Activated T-helper 1 cell treated with Interleukin-2 at 50 U/mL for 16 hours (primary cell): ENCODE results near the gene ZIC4.

ENCODE experiments used
- DNase-seq: peaks from one replicate; pipeline ENCODE4 v3.0.0-alpha.2; 2020; ENCODE audit warnings: low read depth

The ZIC4 gene

GRCh38 chr3:147369231-147369630 lies 37.1 kb downstream of the ZIC4 start:
- DNase-seq = no peak

- DNase-seq = no peak
These were observed 37.7 kb downstream of the ZIC4 start for GRCh38 chr3:147368561-147369221.

GRCh38 chr3:147368151-147368550 lies 38.2 kb downstream of the ZIC4 start:
- no peak for DNase-seq

GRCh38 chr3:147367676-147368075 lies 38.7 kb downstream of the ZIC4 start:
- no peak for DNase-seq

- no peak for DNase-seq
These were observed 40.9 kb downstream of the ZIC4 start for GRCh38 chr3:147365196-147366115.

- DNase-seq = no peak
These were observed 41.6 kb downstream of the ZIC4 start for GRCh38 chr3:147364771-147365170.

- DNase-seq = no peak
These were observed 44.6 kb downstream of the ZIC4 start for GRCh38 chr3:147361454-147362420.

GRCh38 chr3:147360646-147361453 lies 45.5 kb downstream of the ZIC4 start:
- DNase-seq = no peak

- DNase-seq = no peak
These were observed 46.3 kb downstream of the ZIC4 start for GRCh38 chr3:147360051-147360439.

GRCh38 chr3:147359177-147360050 lies 46.9 kb downstream of the ZIC4 start:
- DNase-seq = no peak

GRCh38 chr3:147358144-147358992 lies 48.0 kb downstream of the ZIC4 start:
- DNase-seq = no peak

- no peak for DNase-seq
These were observed 49.1 kb downstream of the ZIC4 start for GRCh38 chr3:147356909-147357900.

- DNase-seq = no peak
These were observed 50.0 kb downstream of the ZIC4 start for GRCh38 chr3:147356145-147356908.

- DNase-seq = no peak
These were observed 50.6 kb downstream of the ZIC4 start for GRCh38 chr3:147355753-147356090.

GRCh38 chr3:147355084-147355752 lies 51.1 kb downstream of the ZIC4 start:
- no peak for DNase-seq

GRCh38 chr3:147354623-147355022 lies 51.7 kb downstream of the ZIC4 start:
- no peak for DNase-seq

GRCh38 chr3:147351301-147351700 lies 55.0 kb downstream of the ZIC4 start:
- DNase-seq = no peak
